ENCODE measurements around the gene TCF15. TPM values are rescaled to one million over a fixed set of nuclear protein-coding genes. Genes with fewer than 3 reads are reported as not detected.

Gene TCF15
- total and polyA plus RNA-seq, 2 of the 4 experiments (the other 2 are of a cell fraction), result not detected

GRCh38 chr20:598133-598850 lies 11.8 kb downstream of the TCF15 start:
- H3K9me3 ChIP-seq (ENCODE audit: control insufficient read depth, insufficient read depth, low read length), result no peaks in the 10 kb centered on the region
- H4K8ac ChIP-seq (ENCODE audit: low read depth in 2 of 2, low read length in 2 of 2), result no peak overlapping the region
- peak overlapping the region; percentile 43 for H2AFZ ChIP-seq (replicated peaks; ENCODE audit: low read length, poor library complexity)
- in situ Hi-C loops (cut with MboI; ENCODE audit: low sequenced_read_pairs), result no loop called here
- DNase-seq, result no peak
- CTCF ChIA-PET, result no interaction called here
- no peak overlapping the region for H2BK5ac ChIP-seq (ENCODE audit: low read depth, low read length, poor library complexity, severe bottlenecking)
- H2BK15ac ChIP-seq (ENCODE audit: low read depth, low read length), result no peak overlapping the region
- no peaks in the 10 kb centered on the region for H3K4me1 ChIP-seq (ENCODE audit: control insufficient read depth, insufficient read depth, low read length)
- intact Hi-C loops (cut with micrococcal nuclease), result no loop called here
- H3K14ac ChIP-seq (replicated peaks; ENCODE audit: low read depth, low read length), result no peak overlapping the region
- H4K20me1 ChIP-seq (ENCODE audit: insufficient read depth, low read length), result no peaks in the 10 kb centered on the region
- ATAC-seq (ENCODE audit: low read depth), result no peak
- H2AK5ac ChIP-seq (ENCODE audit: low read depth, low read length), result no peak overlapping the region
- no peak overlapping the region for H2BK120ac ChIP-seq (ENCODE audit: low read depth, low read length)
- dilution Hi-C loops (cut with HindIII; ENCODE audit: low sequenced_read_pairs, unreplicated experiment), result no loop called here
- no peak overlapping the region for H3K56ac ChIP-seq (ENCODE audit: extremely low read depth, insufficient read depth, low read length)
- no peak overlapping the region for H2BK20ac ChIP-seq (ENCODE audit: low read depth, low read length)
- WGBS, 2 experiments (ENCODE audit: extremely low coverage in 2 of 2, insufficient read length in 1 of 2), result 30% methylated on average over 7 of the region's 13 CpGs; no CpG with 5 or more reads in 1 of the 2 experiments
- no peak overlapping the region for H3K4me3 ChIP-seq (ENCODE audit: insufficient read depth, low read depth, low read length)
- no peak overlapping the region for H2AK9ac ChIP-seq (replicated peaks; ENCODE audit: low read depth, low read length, poor library complexity)
- no peak overlapping the region for H3K4ac ChIP-seq (ENCODE audit: low read depth, low read length)
- no peaks in the 10 kb centered on the region; the same call in 1 of the 2 replicates for H3K9me1 ChIP-seq (ENCODE audit: insufficient read depth, low read length)
- H3K36me3 ChIP-seq (ENCODE audit: control insufficient read depth, insufficient read depth, low read length), result no peaks in the 10 kb centered on the region
- H3K18ac ChIP-seq (ENCODE audit: low read depth, low read length), result no peak overlapping the region
- H3K79me1 ChIP-seq (ENCODE audit: low read depth in 1 of 2, low read length in 2 of 2), result no peaks in the 10 kb centered on the region
- no peak for TF ChIP-seq CEBPB (IDR thresholded peaks at IDR 0.05; ENCODE audit: low read depth, low read length)
- TF ChIP-seq CTCF (conservative IDR thresholded peaks at IDR 0.05; ENCODE audit: low read depth, low read length), result no peak
- no peak for TF ChIP-seq POLR2A (IDR thresholded peaks at IDR 0.05; ENCODE audit: low read depth, low read length)
- no peak for TF ChIP-seq MAZ (IDR thresholded peaks at IDR 0.05; ENCODE audit: borderline replicate concordance, low read depth, low read length)
- TF ChIP-seq FOS (IDR thresholded peaks at IDR 0.05; ENCODE audit: low read depth, low read length), result no peak
- no peak for TF ChIP-seq CHD1 (IDR thresholded peaks at IDR 0.05; ENCODE audit: low read depth, low read length)
- no peak for TF ChIP-seq ELK1 (IDR thresholded peaks at IDR 0.05; ENCODE audit: borderline replicate concordance, low read depth, low read length)
- no peak for TF ChIP-seq MAFK (IDR thresholded peaks at IDR 0.05; ENCODE audit: low read depth, low read length)
- no peak for TF ChIP-seq RCOR1 (IDR thresholded peaks at IDR 0.05; ENCODE audit: insufficient replicate concordance, low read length)
- no peak for TF ChIP-seq RFX5 (IDR thresholded peaks at IDR 0.05; ENCODE audit: low read depth, low read length)
- no peak for TF ChIP-seq USF2 (IDR thresholded peaks at IDR 0.05; ENCODE audit: low read depth, low read length)
- TF ChIP-seq BHLHE40 (IDR thresholded peaks at IDR 0.05; ENCODE audit: low read depth, low read length), result no peak
- no peak for TF ChIP-seq SMC3 (IDR thresholded peaks at IDR 0.05; ENCODE audit: low read depth, low read length)
- TF ChIP-seq NFE2L2 (IDR thresholded peaks at IDR 0.05; ENCODE audit: low read depth, low read length), result no peak
- no peak for TF ChIP-seq MXI1 (IDR thresholded peaks at IDR 0.05; ENCODE audit: borderline replicate concordance, low read depth, low read length)
- TF ChIP-seq RAD21 (IDR thresholded peaks at IDR 0.05; ENCODE audit: low read length), result no peak
- H3K27ac ChIP-seq (ENCODE audit: insufficient read depth, low read length), result no peak overlapping the region
- BruUV-seq (replicated peaks), result no TSS peak
- no peak overlapping the region for H3K23ac ChIP-seq (ENCODE audit: low read depth, low read length)
- POLR2A ChIA-PET (ENCODE audit: unreplicated experiment), result no interaction called here
- H4K5ac ChIP-seq (ENCODE audit: low read depth, low read length), result no peak overlapping the region
- no peak overlapping the region for H4K91ac ChIP-seq (ENCODE audit: insufficient read depth, low read depth, low read length)
- no peak overlapping the region for H3K4me2 ChIP-seq (ENCODE audit: low read depth, low read length)
- no peak overlapping the region for H3K9ac ChIP-seq (ENCODE audit: low read depth, low read length)
- H3K27me3 ChIP-seq (ENCODE audit: control insufficient read depth, insufficient read depth, low read length), result peaks cover 15% of the 10 kb centered on the region

Data from IMR-90 (cell line).